CD4-positive, alpha-beta memory T cell (primary cell): ENCODE measurements around the gene FAM8A1. TPM values are rescaled to one million over a fixed set of nuclear protein-coding genes. Genes with fewer than 3 reads are reported as not detected.
"Not testable (repeated sequence)": the region's sequence is repeated elsewhere in the genome, so short reads cannot be mapped to it uniquely, and the experiment has no call there.

Experiments used
- CTCF ChIA-PET: fragments of 350-600 bp; sonication (Branson Sonifier 250); formaldehyde crosslinking; loops from one replicate; lab custom pipeline; 2021; ENCODE audit warnings: inconsistent platforms; ENCODE audit not compliant: partially characterized antibody; lab: Charles Lee
- POLR2A ChIA-PET: fragments of 350-600 bp; sonication (Branson Sonifier 250); formaldehyde crosslinking; loops from one replicate; lab custom pipeline; 2021; ENCODE audit not compliant: partially characterized antibody; lab: Charles Lee
- DNase-seq, 5 donors: peaks; one replicate each; pipeline versions ENCODE4 v3.0.0 to v3.0.0-alpha.2; 2020 to 2022; ENCODE audit warnings: mixed read lengths in 1 of 5
- H3K27ac ChIP-seq: one replicate; pipeline ENCODE4 v1.7.0; 2013; ENCODE audit warnings: low read depth, low read length
- H3K27me3 ChIP-seq: 2 replicates; pipeline ENCODE4 v1.7.0; 2013; ENCODE audit warnings: mild to moderate bottlenecking, low read length, moderate library complexity; ENCODE audit not compliant: insufficient read depth
- H3K36me3 ChIP-seq: 2 replicates; pipeline ENCODE4 v1.7.0; 2013; ENCODE audit warnings: mild to moderate bottlenecking, low read length, moderate library complexity; ENCODE audit not compliant: insufficient read depth
- H3K4me1 ChIP-seq: 2 replicates; pipeline ENCODE4 v1.7.0; 2013; ENCODE audit warnings: mild to moderate bottlenecking, low read length, moderate library complexity; ENCODE audit not compliant: insufficient read depth
- H3K4me3 ChIP-seq, 2 donors: one replicate each; pipeline ENCODE4 v1.7.0; 2013; ENCODE audit warnings: low read length in 2 of 2, mild to moderate bottlenecking in 1 of 2
- H3K9me3 ChIP-seq, 2 donors: one replicate each; pipeline ENCODE4 v1.7.0; 2013; ENCODE audit warnings: low read length in 2 of 2, control low read depth in 1 of 2; ENCODE audit not compliant: control insufficient read depth in 1 of 2
- H3K27ac Mint-ChIP-seq, 7 donors: one replicate each; pipeline ENCODE4 v1.8.0; 2020 to 2021; ENCODE audit warnings: mixed read lengths in 7 of 7, mild to moderate bottlenecking in 6 of 7, inconsistent platforms in 3 of 7, moderate library complexity in 3 of 7
- H3K27me3 Mint-ChIP-seq, 2 donors: one replicate each; pipeline ENCODE4 v1.8.0; 2020 to 2021; ENCODE audit warnings: mixed read lengths in 2 of 2
- H3K36me3 Mint-ChIP-seq, 2 donors: one replicate each; pipeline ENCODE4 v1.8.0; 2020 to 2021; ENCODE audit warnings: mixed read lengths in 2 of 2, inconsistent platforms in 1 of 2, mild to moderate bottlenecking in 1 of 2
- H3K4me1 Mint-ChIP-seq, 4 donors: one replicate each; pipeline ENCODE4 v1.8.0; 2020 to 2021; ENCODE audit warnings: mixed read lengths in 4 of 4, mild to moderate bottlenecking in 1 of 4
- H3K4me3 Mint-ChIP-seq, 8 donors: one replicate each; pipeline ENCODE4 v1.8.0; 2020 to 2021; ENCODE audit warnings: mixed read lengths in 8 of 8, mild to moderate bottlenecking in 7 of 8, moderate library complexity in 6 of 8, inconsistent platforms in 3 of 8
- H3K9me3 Mint-ChIP-seq, 8 donors: one replicate each; pipeline ENCODE4 v1.8.0; 2020 to 2021; ENCODE audit warnings: mixed read lengths in 8 of 8, mild to moderate bottlenecking in 5 of 8, inconsistent platforms in 3 of 8, moderate library complexity in 1 of 8
- intact Hi-C: fragments of 100-400 bp; cut with micrococcal nuclease; formaldehyde crosslinking; loops from one replicate; pipeline ENCODE4 v1.15.1; 2023
- polyA plus RNA-seq, 2 donors: library from polyadenylated mRNA; unstranded; fragments of 300-500 nt; fragmentation: Illumina TruSeq; gene quantifications; one replicate each; pipeline ENCODE4 v1.2.3, GENCODE V29; 2021
- total RNA-seq, 2 experiments: library from RNA; stranded (reverse); gene quantifications; one replicate each; pipeline ENCODE4 v1.2.3, GENCODE V29; 2021

FAM8A1 gene
- total and polyA plus RNA-seq, 4 experiments from 2014 or later: 3.7 to 21.2 (median 13.2) TPM

DNA sequence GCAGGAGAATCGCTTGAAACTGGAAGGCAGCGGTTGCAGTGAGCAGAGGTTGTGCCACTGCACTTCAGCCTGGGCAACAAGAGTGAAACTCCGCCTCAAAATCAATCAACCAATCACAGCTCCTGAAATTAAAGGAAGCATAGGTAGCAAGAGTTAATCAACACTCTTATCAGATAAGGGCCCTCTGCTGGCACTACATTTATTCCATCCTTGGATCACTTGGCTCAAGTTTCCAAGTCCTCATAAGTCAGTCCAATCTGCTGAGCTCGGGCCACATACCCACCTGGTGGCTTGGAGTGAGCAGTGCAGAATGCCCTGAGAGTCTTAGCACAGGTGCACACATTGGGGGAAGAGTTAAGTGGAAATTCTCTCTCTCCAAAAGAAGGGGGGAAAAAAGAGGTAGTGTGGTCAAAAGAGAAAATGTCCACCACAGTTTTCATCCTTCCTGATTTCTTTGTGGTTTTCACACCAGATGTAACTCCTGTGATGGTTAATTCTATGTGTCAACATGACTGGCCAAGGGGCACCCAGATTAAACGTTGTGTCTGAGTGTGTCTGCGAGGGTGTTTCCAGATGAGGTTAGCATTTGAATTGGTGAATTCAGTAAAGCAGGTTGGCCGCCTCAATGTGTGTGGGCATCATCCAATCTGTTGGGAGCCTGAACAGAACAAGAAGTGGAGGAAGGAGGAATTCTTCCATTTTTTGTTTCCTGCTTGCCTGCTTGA is 14.2 kb upstream of the FAM8A1 start:
- intact Hi-C loops: no loop called here
- DNase-seq: no peak
- Mint-ChIP-seq H3K27me3 (peaks cover 5 to 9% of the 10 kb centered on the region in 2 donors), H3K4me1 (peaks cover 6 to 10% (median 8%) of the 10 kb centered on the region in 4 donors), H3K4me3 (peak overlapping the region in 1 of 8 donors; percentile 36), H3K36me3 (no peaks in the 10 kb centered on the region), H3K27ac (peak overlapping the region in 1 of 7 donors; percentile 14), H3K9me3 (no peaks in the 10 kb centered on the region)
- CTCF ChIA-PET: interaction anchor here (1.0 to 4.3 kb wide), 7 partner anchors 20 to 230 kb away, joined by 3 to 72 read pairs (median 4); partner anchors contain the start of gene NUP153
- Histone ChIP-seq H3K9me3 (no peaks in the 10 kb centered on the region), H3K36me3 (no peaks in the 10 kb centered on the region), H3K4me1 (peaks cover 7% of the 10 kb centered on the region), H3K27ac (no peak overlapping the region), H3K4me3 (no peak overlapping the region), H3K27me3 (no peaks in the 10 kb centered on the region)
- POLR2A ChIA-PET: interaction anchor here (1.7 kb wide), 1 partner anchor 15 kb away, joined by 7 read pairs; the partner anchor contains the start of gene FAM8A1

GRCh38 chr6:17586623-17587022 is 13.5 kb upstream of the FAM8A1 start:
- peak overlapping the region in 1 of 7 donors; percentile 37 for H3K27ac Mint-ChIP-seq
- DNase-seq, H3K4me3 Mint-ChIP-seq, H3K9me3 Mint-ChIP-seq, intact Hi-C loops, H3K27me3 ChIP-seq, H3K4me1 ChIP-seq, H3K9me3 ChIP-seq, H3K36me3 ChIP-seq, H3K4me1 Mint-ChIP-seq, H3K36me3 Mint-ChIP-seq, H3K27ac ChIP-seq, POLR2A ChIA-PET, H3K4me3 ChIP-seq, H3K27me3 Mint-ChIP-seq: not testable (repeated sequence)
- CTCF ChIA-PET: interaction anchor here (1.5 to 4.3 kb wide), 3 partner anchors 57 to 230 kb away, joined by 3 to 72 read pairs (median 20); no protein-coding TSS in a partner anchor

GRCh38 chr6:17588011-17588410 is 12.1 kb upstream of the FAM8A1 start:
- ChIA-PET POLR2A (no interaction called here), CTCF (interaction anchor here (0.6 to 3.3 kb wide), 2 partner anchors 217 to 227 kb away, joined by 3 to 20 read pairs; no protein-coding TSS in a partner anchor)
- no peak for DNase-seq
- H3K4me3 ChIP-seq: no peak overlapping the region
- Mint-ChIP-seq H3K4me1 (peaks cover 4 to 10% (median 8%) of the 10 kb centered on the region in 4 donors), H3K9me3 (peaks cover 0 to 1% (median 0%) of the 10 kb centered on the region in 8 donors), H3K27ac (no peak overlapping the region), H3K4me3 (no peak overlapping the region), H3K36me3 (no peaks in the 10 kb centered on the region), H3K27me3 (peaks cover 0 to 3% of the 10 kb centered on the region in 2 donors)
- H3K9me3 ChIP-seq: no peaks in the 10 kb centered on the region
- H3K36me3 ChIP-seq: no peaks in the 10 kb centered on the region
- H3K27me3 ChIP-seq: no peaks in the 10 kb centered on the region
- H3K4me1 ChIP-seq: peaks cover 7% of the 10 kb centered on the region
- intact Hi-C loops: no loop called here
- H3K27ac ChIP-seq: no peak overlapping the region

GRCh38 chr6:17589406-17590096 is 10.6 kb upstream of the FAM8A1 start:
- CTCF ChIA-PET: interaction anchor here (1.8 to 3.3 kb wide), 3 partner anchors 11 to 226 kb away, joined by 6 to 20 read pairs (median 7); partner anchors contain the start of gene FAM8A1
- H3K9me3 ChIP-seq: no peaks in the 10 kb centered on the region
- intact Hi-C loops: no loop called here
- H3K9me3 Mint-ChIP-seq: peaks cover 0 to 2% (median 0%) of the 10 kb centered on the region in 8 donors
- H3K4me1 Mint-ChIP-seq: peaks cover 4 to 10% (median 7%) of the 10 kb centered on the region in 4 donors
- no peak overlapping the region for H3K4me3 Mint-ChIP-seq
- no peak overlapping the region for H3K27ac ChIP-seq
- no peak overlapping the region for H3K4me3 ChIP-seq
- peak overlapping the region in 3 of 7 donors; percentile 15 to 71 (median 46) for H3K27ac Mint-ChIP-seq
- H3K36me3 Mint-ChIP-seq: no peaks in the 10 kb centered on the region
- no peaks in the 10 kb centered on the region for H3K36me3 ChIP-seq
- POLR2A ChIA-PET: interaction anchor here (1.1 kb wide), 1 partner anchor 11 kb away, joined by 3 read pairs; no protein-coding TSS in a partner anchor
- no peaks in the 10 kb centered on the region for H3K27me3 ChIP-seq
- H3K4me1 ChIP-seq: peaks cover 7% of the 10 kb centered on the region
- DNase-seq: peak in 4 of 5 donors; percentile 16 to 41 (median 34)
- H3K27me3 Mint-ChIP-seq: no peaks in the 10 kb centered on the region

GRCh38 chr6:17591287-17591686 is 8.8 kb upstream of the FAM8A1 start:
- peak overlapping the region in 2 of 7 donors; percentile 9 to 68 for H3K27ac Mint-ChIP-seq
- H3K4me1 Mint-ChIP-seq: peaks cover 4 to 10% (median 7%) of the 10 kb centered on the region in 4 donors
- Histone ChIP-seq H3K9me3 (no peaks in the 10 kb centered on the region), H3K27me3 (no peaks in the 10 kb centered on the region), H3K4me1 (peaks cover 7% of the 10 kb centered on the region), H3K27ac (no peak overlapping the region), H3K4me3 (no peak overlapping the region), H3K36me3 (no peaks in the 10 kb centered on the region)
- peaks cover 0 to 3% (median 0%) of the 10 kb centered on the region in 8 donors for H3K9me3 Mint-ChIP-seq
- DNase-seq: no peak
- intact Hi-C loops: no loop called here
- no peak overlapping the region for H3K4me3 Mint-ChIP-seq
- no peaks in the 10 kb centered on the region for H3K27me3 Mint-ChIP-seq
- ChIA-PET POLR2A (no interaction called here), CTCF (interaction anchor here (1.4 to 3.3 kb wide), 4 partner anchors 9 to 224 kb away, joined by 4 to 20 read pairs (median 6); partner anchors contain the start of gene FAM8A1)
- H3K36me3 Mint-ChIP-seq: no peaks in the 10 kb centered on the region

GRCh38 chr6:17593246-17593645 is 6.9 kb upstream of the FAM8A1 start:
- peak overlapping the region in 2 of 7 donors; percentile 3 to 35 for H3K27ac Mint-ChIP-seq
- intact Hi-C loops: no loop called here
- Histone ChIP-seq H3K9me3 (no peaks in the 10 kb centered on the region), H3K36me3 (no peaks in the 10 kb centered on the region), H3K4me3 (no peak overlapping the region), H3K27ac (no peak overlapping the region), H3K4me1 (peaks cover 7% of the 10 kb centered on the region), H3K27me3 (no peaks in the 10 kb centered on the region)
- ChIA-PET CTCF (no interaction called here), POLR2A (no interaction called here)
- H3K4me3 Mint-ChIP-seq: no peak overlapping the region
- H3K36me3 Mint-ChIP-seq: no peaks in the 10 kb centered on the region
- peaks cover 0 to 3% (median 0%) of the 10 kb centered on the region in 8 donors for H3K9me3 Mint-ChIP-seq
- H3K27me3 Mint-ChIP-seq: no peaks in the 10 kb centered on the region
- DNase-seq: no peak
- H3K4me1 Mint-ChIP-seq: peaks cover 4 to 10% (median 7%) of the 10 kb centered on the region in 4 donors

- POLR2A ChIA-PET: no interaction called here
- H3K4me3 Mint-ChIP-seq: no peak overlapping the region
- H3K4me1 Mint-ChIP-seq: peaks cover 2 to 13% (median 7%) of the 10 kb centered on the region in 4 donors
- H3K9me3 ChIP-seq: no peaks in the 10 kb centered on the region
- H3K36me3 Mint-ChIP-seq: peaks cover 0 to 1% of the 10 kb centered on the region in 2 donors
- H3K9me3 Mint-ChIP-seq: peaks cover 0 to 3% (median 0%) of the 10 kb centered on the region in 8 donors
- CTCF ChIA-PET: interaction anchor here (1.1 to 1.6 kb wide), 2 partner anchors 106 to 208 kb away, joined by 3 to 4 read pairs; no protein-coding TSS in a partner anchor
- intact Hi-C loops: no loop called here
- H3K27me3 Mint-ChIP-seq: no peaks in the 10 kb centered on the region
- H3K27ac Mint-ChIP-seq: no peak overlapping the region
- no peaks in the 10 kb centered on the region for H3K36me3 ChIP-seq
- no peaks in the 10 kb centered on the region for H3K27me3 ChIP-seq
- H3K4me3 ChIP-seq: no peak overlapping the region
- H3K27ac ChIP-seq: no peak overlapping the region
- H3K4me1 ChIP-seq: peaks cover 7% of the 10 kb centered on the region
- DNase-seq: no peak
Measured at GRCh38 chr6:17596085-17596484, 4.0 kb upstream of the FAM8A1 start.
